Putamen (tissue), 1 donor: ENCODE data around the gene CD163.
"Not testable (repeated sequence)": the region's sequence is repeated elsewhere in the genome, so short reads cannot be mapped to it uniquely, and the experiment has no call there.

ENCODE experiments used
- DNase-seq: peaks from one replicate; pipeline ENCODE4 v3.0.0-alpha.2; 2016; ENCODE audit warnings: low spot score

The CD163 gene

DNA sequence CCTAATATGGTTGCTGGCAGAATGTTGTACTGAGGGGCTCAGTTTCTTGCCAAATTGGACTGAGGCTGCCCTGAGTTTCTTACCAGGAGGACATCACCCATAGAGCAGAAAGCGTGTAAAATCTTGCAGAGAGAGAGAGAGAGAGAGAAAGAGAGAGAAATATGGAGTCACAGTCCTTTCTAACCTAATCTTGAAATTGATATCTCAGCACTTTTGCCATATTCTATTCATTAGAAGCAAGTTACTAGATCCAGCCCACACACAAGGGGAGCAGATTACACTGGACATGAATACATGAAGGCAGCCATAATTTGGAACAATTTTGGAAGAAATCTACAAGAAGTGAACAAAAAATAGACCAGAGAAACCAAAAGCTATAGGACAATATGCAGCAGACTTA is 55.5 kb downstream of the CD163 start:
- no peak for DNase-seq

DNA sequence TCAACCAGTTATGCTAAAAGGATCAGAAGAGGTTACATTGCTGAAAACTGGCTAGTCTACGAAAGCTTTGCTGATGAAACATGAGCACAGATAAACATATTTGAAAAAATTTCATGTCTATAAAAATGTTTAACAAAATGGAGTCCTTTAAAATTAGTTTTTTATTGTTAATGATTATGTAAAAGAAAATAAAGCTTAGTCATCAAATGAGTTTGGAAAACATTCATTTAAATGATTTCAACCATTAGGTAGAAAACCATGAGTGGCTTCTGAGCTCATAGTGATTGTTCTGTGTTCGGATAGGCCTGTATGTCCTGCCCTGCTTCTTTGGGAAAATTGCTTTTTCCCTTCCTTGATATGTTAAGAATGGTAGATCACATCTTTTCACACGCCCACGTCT is 59.0 kb downstream of the CD163 start:
- no peak for DNase-seq

DNA sequence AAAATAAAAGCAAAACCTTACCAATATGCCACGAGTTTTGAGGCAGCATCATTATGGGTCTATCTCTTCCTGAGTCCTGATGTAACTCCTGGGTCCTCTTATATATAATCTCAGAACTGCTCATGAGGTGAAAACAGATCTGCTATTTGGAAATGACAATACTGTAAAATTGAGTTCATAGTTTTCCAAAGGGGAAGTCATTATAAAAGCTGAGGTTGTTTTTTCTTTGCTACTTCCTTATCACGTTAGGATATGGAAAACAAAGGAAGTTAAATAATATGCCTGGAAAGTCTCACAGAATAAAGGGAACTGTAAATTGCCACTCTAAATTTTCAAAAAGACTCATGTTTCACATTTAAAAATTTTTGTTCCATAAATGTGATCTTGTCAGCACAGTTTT is 59.5 kb downstream of the CD163 start, which contains the start of gene CD163L1:
CD163L1 (minus strand) TSS at position 78 of the 400 bp plus-strand sequence; CDS start at position 52, 26 bp downstream.
- no peak for DNase-seq

- no peak for DNase-seq
Measured at GRCh38 chr12:7441216-7441615, 62.4 kb downstream of the CD163 start.

GRCh38 chr12:7439579-7440505 is 63.7 kb downstream of the CD163 start:
- DNase-seq = peak; percentile 3

DNA sequence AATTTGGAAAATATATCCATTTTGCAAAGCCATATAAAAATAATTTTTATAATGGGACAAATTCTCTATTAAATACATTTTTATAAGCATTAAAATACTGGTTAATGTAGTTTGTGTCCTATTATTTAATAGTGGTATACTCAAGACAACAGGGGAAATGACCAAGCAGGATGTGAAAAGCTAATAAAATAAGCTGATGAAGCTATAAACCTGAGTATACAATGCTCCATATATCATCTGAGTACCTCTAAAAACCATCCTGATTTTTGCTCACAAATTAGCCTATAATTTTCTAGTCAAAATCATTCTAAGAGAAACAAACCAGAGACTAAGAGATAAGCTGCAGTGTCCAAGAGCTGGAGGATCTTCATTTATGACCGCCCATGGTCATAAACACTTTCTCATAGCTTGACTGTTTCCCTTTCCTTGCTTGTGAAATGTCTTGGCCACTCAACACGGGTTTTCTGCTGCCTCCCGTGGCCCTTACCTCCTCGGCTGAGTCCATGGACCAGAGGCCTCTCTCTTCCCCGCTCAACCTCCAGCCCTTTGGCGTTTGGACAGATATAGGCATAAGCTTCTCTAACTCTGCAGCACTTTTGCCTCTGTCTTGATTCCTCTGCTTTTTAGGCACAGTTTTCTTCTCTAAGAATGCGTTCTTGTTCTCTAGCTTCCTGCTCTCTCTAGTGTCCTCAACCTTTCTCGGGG is 65.1 kb downstream of the CD163 start:
- not testable (repeated sequence) for DNase-seq

GRCh38 chr12:7437494-7437893 is 66.1 kb downstream of the CD163 start:
- DNase-seq = not testable (repeated sequence)

DNA sequence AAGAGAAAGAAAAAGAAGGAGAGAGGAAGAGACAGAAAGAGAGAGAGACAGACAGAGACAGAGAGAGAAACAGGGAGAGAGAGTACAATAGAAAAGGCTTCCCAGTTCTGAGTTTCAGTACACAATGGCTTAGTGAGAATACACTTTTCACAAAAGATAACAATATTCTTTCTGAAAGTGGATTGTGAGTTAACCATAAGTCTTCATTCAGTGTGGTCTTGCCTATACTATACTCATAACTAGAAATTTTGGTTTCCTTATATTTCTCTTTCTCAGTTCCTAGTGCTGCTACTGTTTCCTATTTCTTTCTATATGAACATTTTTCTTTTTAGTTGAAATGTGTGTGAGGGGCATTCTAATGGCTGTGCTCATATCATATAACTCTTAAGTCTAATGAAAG is 68.9 kb downstream of the CD163 start:
- no peak for DNase-seq

- no peak for DNase-seq
Measured at GRCh38 chr12:7433276-7433822, 70.2 kb downstream of the CD163 start.

GRCh38 chr12:7431993-7432685 is 71.4 kb downstream of the CD163 start:
- no peak for DNase-seq
